Vagina (tissue), 2 donors: ENCODE measurements around the gene CHD6.

Source experiments
- CTCF ChIP-seq, 3 experiments: fragments of 450-650 bp in 2 of 3; fragments of 200-600 bp in 1 of 3; sonication (generic) in 1 of 3; IDR thresholded peaks; one replicate each; pipeline ENCODE4 v1.5.1; 2017 to 2019; ENCODE audit warnings: antibody characterized with exemption in 3 of 3, mild to moderate bottlenecking in 2 of 3, moderate library complexity in 2 of 3
- POLR2A ChIP-seq, 2 donors: fragments of 450-650 bp; IDR thresholded peaks; one replicate each; pipeline ENCODE4 v1.6.1; 2017; ENCODE audit warnings: antibody characterized with exemption in 2 of 2, mild to moderate bottlenecking in 2 of 2, moderate library complexity in 2 of 2
- POLR2AphosphoS5 ChIP-seq, 2 donors: sonication (generic); formaldehyde crosslinking; IDR thresholded peaks; one replicate each; pipeline ENCODE4 v1.9.0; 2017; ENCODE audit warnings: antibody characterized with exemption in 2 of 2, mild to moderate bottlenecking in 2 of 2, low read depth in 1 of 2; ENCODE audit not compliant: insufficient read depth in 1 of 2

- TF ChIP-seq CTCF (IDR thresholded peaks at IDR 0.05): no peak
- no peak for TF ChIP-seq POLR2AphosphoS5 (IDR thresholded peaks at IDR 0.05; ENCODE audit: insufficient read depth in 1 of 2, low read depth in 1 of 2)
- no peak for TF ChIP-seq POLR2A (IDR thresholded peaks at IDR 0.05)
Measured at GRCh38 chr20:41604002-41604401, 14.2 kb downstream of the CHD6 start.
